K562 (cell line): ENCODE results near the gene AGFG1. TPM values are rescaled to one million over a fixed set of nuclear protein-coding genes. Genes with fewer than 3 reads are reported as not detected.

Experiments used
- ATAC-seq: fragments of 200-7000 bp; cut with Tn5 transposase; 3 replicates; pipeline ENCODE4 v1.9.1; 2020; ENCODE audit warnings: moderate library complexity
- BruUV-seq: library from RNA; stranded (reverse); fragments of 400-500 nt; replicated peaks from 2 replicates; lab custom pipeline; 2021; lab: Mats Ljungman, UMichigan
- CTCF ChIA-PET: fragments of 300-600 bp; formaldehyde crosslinking; extraction: SDS; loops from one replicate; lab custom pipeline; 2021; ENCODE audit warnings: low intra/inter-chr PET ratio; lab: Yijun Ruan, JAX
- POLR2A ChIA-PET: fragments of 300-600, 350-650 bp; sonication (Branson Sonifier 250); formaldehyde crosslinking; extraction: SDS; loops from one replicate; lab custom pipeline; 2021; ENCODE audit warnings: antibody characterized with exemption, inconsistent platforms; lab: Yijun Ruan, JAX
- DNase-seq, 4 experiments: peaks; one replicate each; pipeline versions ENCODE4 v3.0.0 to v3.0.0-alpha.2; 2011 to 2018; ENCODE audit warnings: low spot score in 3 of 4, mixed read lengths in 3 of 4; ENCODE audit errors: extremely low read depth in 1 of 4
- FAIRE-seq: peaks from 2 replicates; lab custom pipeline; 2011; peaks lifted over from hg19 to GRCh38; lab: Jason Lieb, UNC
- H2AFZ ChIP-seq: 2 replicates; pipeline ENCODE4 v1.6.0; 2011; ENCODE audit warnings: low read depth, low read length, control low read depth, inconsistent platforms
- H3K27ac ChIP-seq: fragments of 200-600 bp; 3 replicates; pipeline ENCODE4 v1.8.0; 2011; ENCODE audit warnings: low read depth, mild to moderate bottlenecking, control low read depth, inconsistent platforms, low read length, moderate library complexity, mixed read lengths; ENCODE audit errors: extremely low read depth
- H3K27me3 ChIP-seq, 2 experiments: fragments of 300-600 bp in 1 of 2; 2 replicates in 1 of 2; 3 replicates in 1 of 2; pipeline versions ENCODE4 v1.6.0 to v1.8.0; 2011; ENCODE audit warnings: inconsistent platforms in 2 of 2, low read length in 2 of 2, mild to moderate bottlenecking in 1 of 2, mixed read lengths in 1 of 2, moderate library complexity in 1 of 2; ENCODE audit not compliant: control insufficient read depth in 2 of 2, insufficient read depth in 2 of 2
- H3K36me3 ChIP-seq: fragments of 300-600 bp; 3 replicates; pipeline ENCODE4 v1.8.0; 2011; ENCODE audit warnings: mild to moderate bottlenecking, low read length, inconsistent platforms; ENCODE audit not compliant: control insufficient read depth, insufficient read depth
- H3K4me1 ChIP-seq, 2 experiments: fragments of 200-600 bp in 1 of 2; replicated peaks in 1 of 2; 2 replicates in 1 of 2; 3 replicates in 1 of 2; pipeline versions ENCODE4 v1.5.1 to v1.8.0; 2011; ENCODE audit warnings: inconsistent platforms in 2 of 2, low read length in 2 of 2, mild to moderate bottlenecking in 1 of 2, mixed read lengths in 1 of 2, moderate library complexity in 1 of 2; ENCODE audit not compliant: control insufficient read depth in 2 of 2, insufficient read depth in 2 of 2
- H3K4me2 ChIP-seq: 2 replicates; pipeline ENCODE4 v1.6.1; 2011; ENCODE audit warnings: low read length, control low read depth, inconsistent platforms, mixed read lengths; ENCODE audit not compliant: insufficient read depth
- H3K4me3 ChIP-seq: fragments of 200-600 bp; sonication (generic), shearing (Covaris generic); 2 replicates; pipeline ENCODE4 v1.5.1; 2016; ENCODE audit warnings: control low read depth, inconsistent platforms
- H3K79me2 ChIP-seq: fragments of 200-600 bp; 3 replicates; pipeline ENCODE4 v1.8.0; 2011; ENCODE audit warnings: low read length, inconsistent platforms; ENCODE audit not compliant: control insufficient read depth, insufficient read depth
- H3K9ac ChIP-seq, 2 experiments: 2 replicates each; pipeline versions ENCODE4 v1.6.0 to v1.6.1; 2011; ENCODE audit warnings: low read depth in 2 of 2, low read length in 2 of 2, control low read depth in 1 of 2, inconsistent platforms in 1 of 2, mild to moderate bottlenecking in 1 of 2, mixed read lengths in 1 of 2; ENCODE audit not compliant: insufficient read depth in 1 of 2
- H3K9me1 ChIP-seq: one replicate; pipeline ENCODE4 v1.6.0; 2011; ENCODE audit warnings: inconsistent platforms, mild to moderate bottlenecking, low read length, moderate library complexity; ENCODE audit not compliant: control insufficient read depth, insufficient read depth
- H3K9me3 ChIP-seq: replicated peaks from 2 replicates; pipeline ENCODE4 v1.5.1; 2011; ENCODE audit warnings: low read depth, low read length, inconsistent platforms; ENCODE audit not compliant: control insufficient read depth, insufficient read depth
- H4K20me1 ChIP-seq: replicated peaks from 2 replicates; pipeline ENCODE4 v1.6.1; 2011; ENCODE audit warnings: low read length, inconsistent platforms, mixed read lengths; ENCODE audit not compliant: control insufficient read depth, insufficient read depth
- CBFA2T3 ChIP-seq: fragments of 450-650 bp; IDR thresholded peaks from 2 replicates; pipeline ENCODE4 v1.6.1; 2017
- CBX2 ChIP-seq: fragments of 200-600 bp; sonication (generic); IDR thresholded peaks from one replicate; pipeline ENCODE4 v1.6.1; 2012; ENCODE audit warnings: mild to moderate bottlenecking, low read length, inconsistent platforms; ENCODE audit not compliant: insufficient read depth, poor library complexity, severe bottlenecking
- CHD4 ChIP-seq: fragments of 200-600 bp; sonication (generic); IDR thresholded peaks from 3 replicates; pipeline ENCODE4 v1.6.1; 2012; ENCODE audit warnings: low read depth, mild to moderate bottlenecking, mixed read lengths, low read length, inconsistent platforms; ENCODE audit not compliant: insufficient read depth, insufficient replicate concordance, poor library complexity, severe bottlenecking
- CHD7 ChIP-seq: fragments of 200-600 bp; sonication (generic); IDR thresholded peaks from one replicate; pipeline ENCODE4 v1.6.1; 2012; ENCODE audit warnings: mild to moderate bottlenecking, low read depth, low read length, inconsistent platforms
- HDAC1 ChIP-seq, 2 experiments: fragments of 450-650 bp; IDR thresholded peaks; 2 replicates each; pipeline ENCODE4 v1.6.1; 2016 to 2017; ENCODE audit warnings: inconsistent platforms in 1 of 2, mild to moderate bottlenecking in 1 of 2, moderate library complexity in 1 of 2
- KLF16 ChIP-seq: IDR thresholded peaks from 2 replicates; pipeline ENCODE4 v1.6.1; 2016; ENCODE audit warnings: antibody characterized with exemption
- NCOA6 ChIP-seq: fragments of 450-650 bp; IDR thresholded peaks from 2 replicates; pipeline ENCODE4 v1.6.1; 2017; ENCODE audit warnings: mild to moderate bottlenecking
- PHF20 ChIP-seq: fragments of 450-650 bp; IDR thresholded peaks from 2 replicates; pipeline ENCODE4 v1.6.1; 2018; ENCODE audit not compliant: partially characterized antibody
- RBM14 ChIP-seq: fragments of 200-400 bp; formaldehyde crosslinking; IDR thresholded peaks from 2 replicates; pipeline ENCODE4 v1.6.1; 2018; ENCODE audit warnings: low read depth, mild to moderate bottlenecking, low read length, moderate library complexity, borderline replicate concordance; ENCODE audit not compliant: insufficient read depth
- SIN3A ChIP-seq, 2 experiments: fragments of 150-350 bp in 1 of 2; IDR thresholded peaks; 2 replicates each; pipeline ENCODE4 v1.6.1; 2011 to 2016; ENCODE audit warnings: borderline replicate concordance in 2 of 2, low read depth in 2 of 2, low read length in 2 of 2, mild to moderate bottlenecking in 2 of 2, moderate library complexity in 2 of 2; ENCODE audit not compliant: control insufficient read depth in 1 of 2
- ZFP1 ChIP-seq: fragments of 450-650 bp; formaldehyde crosslinking; IDR thresholded peaks from 2 replicates; pipeline ENCODE4 v1.4.0; 2020; ENCODE audit warnings: mild to moderate bottlenecking, mixed read lengths
- WGBS: fragments of 100-300 bp; shearing (Covaris generic); methylation state at CpG from one replicate; pipeline ENCODE4 v1.1.6; 2016; ENCODE audit warnings: low coverage, mixed read lengths; ENCODE audit not compliant: insufficient coverage; ENCODE audit errors: missing lambda C conversion rate; 5-methylcytosine and 5-hydroxymethylcytosine counted together
- in situ Hi-C: fragments of 300-500 bp; cut with MboI; formaldehyde crosslinking; loops from 4 replicates; pipeline ENCODE4 v1.15.0; 2018; ENCODE audit warnings: inconsistent platforms, mixed read lengths
- intact Hi-C: fragments of 100-400 bp; cut with micrococcal nuclease; formaldehyde crosslinking; loops from 2 replicates; pipeline ENCODE4 v1.14.2; 2022
- polyA plus RNA-seq, 8 experiments: library from polyadenylated mRNA; depleted of rRNA in 4 of 8; stranded (reverse) in 5 of 8; unstranded in 3 of 8; fragments of >200 nt; fragmentation: Nextera tagmentation in 2 of 8; fragmentation: Illumina TruSeq in 1 of 8; extraction: Ambion mirVana in 2 of 8; extraction: Trizol in 1 of 8; gene quantifications; 2 replicates each; pipeline versions ENCODE4 v1.2.1 to v1.2.3, GENCODE V29; 2011 to 2014; ENCODE audit warnings: inconsistent platforms in 1 of 8, missing spikeins in 1 of 8
- total RNA-seq, 7 experiments: library from RNA; depleted of rRNA in 6 of 7; stranded (reverse); fragments of >200 nt in 6 of 7; fragmentation: Illumina TruSeq in 2 of 7; extraction: Trizol in 2 of 7; gene quantifications; 2 replicates each; pipeline versions ENCODE4 v1.2.1 to v1.2.3, GENCODE V29; 2011 to 2021; ENCODE audit warnings: low replicate concordance in 1 of 7

AGFG1 gene
- total and polyA plus RNA-seq, 9 of the 15 experiments (the other 6 are each of a cell fraction or from before 2014, with no cell fraction given), result 11.2 to 97.5 (median 36.0) TPM

- Histone ChIP-seq H3K9me3 (no peaks in the 10 kb centered on the region), H3K4me1 (no peaks in the 10 kb centered on the region), H3K9me1 (no peaks in the 10 kb centered on the region), H3K27me3 (no peaks in the 10 kb centered on the region), H3K79me2 (no peaks in the 10 kb centered on the region), H3K4me3 (no peak overlapping the region), H4K20me1 (no peaks in the 10 kb centered on the region), H2AFZ (no peak overlapping the region), H3K4me2 (no peak overlapping the region), H3K27ac (no peak overlapping the region), H3K9ac (no peak overlapping the region), H3K36me3 (no peaks in the 10 kb centered on the region)
- CTCF ChIA-PET, result no interaction called here
- POLR2A ChIA-PET, result interaction anchor here (1.1 kb wide), 1 partner anchor 12 kb away, joined by 3 read pairs; no protein-coding TSS in a partner anchor
- BruUV-seq, result no TSS peak
- intact Hi-C loops, result no loop called here
- ATAC-seq (no peak), DNase-seq (no peak), FAIRE-seq (no peak)
- WGBS, result 13% methylated on average over 1 of the region's 1 CpG
- no peak for TF ChIP-seq HDAC1 (IDR thresholded peaks at IDR 0.05)
- TF ChIP-seq CBX2, result no peak
- no peak for TF ChIP-seq CHD4
- no peak for TF ChIP-seq RBM14
- TF ChIP-seq KLF16, result no peak
- no peak for TF ChIP-seq CHD7
- TF ChIP-seq SIN3A (IDR thresholded peaks at IDR 0.05; ENCODE audit: borderline replicate concordance in 2 of 2, control insufficient read depth in 1 of 2, low read depth in 2 of 2, low read length in 2 of 2), result no peak
- TF ChIP-seq NCOA6, result no peak
- TF ChIP-seq PHF20, result no peak
- no peak for TF ChIP-seq CBFA2T3
- TF ChIP-seq ZFP1, result no peak
- in situ Hi-C loops, result no loop called here
Observed at GRCh38 chr2:227570615-227571014, 98.7 kb downstream of the AGFG1 start.
